ENCODE results near the gene HOOK2.

HOOK2 gene

DNA sequence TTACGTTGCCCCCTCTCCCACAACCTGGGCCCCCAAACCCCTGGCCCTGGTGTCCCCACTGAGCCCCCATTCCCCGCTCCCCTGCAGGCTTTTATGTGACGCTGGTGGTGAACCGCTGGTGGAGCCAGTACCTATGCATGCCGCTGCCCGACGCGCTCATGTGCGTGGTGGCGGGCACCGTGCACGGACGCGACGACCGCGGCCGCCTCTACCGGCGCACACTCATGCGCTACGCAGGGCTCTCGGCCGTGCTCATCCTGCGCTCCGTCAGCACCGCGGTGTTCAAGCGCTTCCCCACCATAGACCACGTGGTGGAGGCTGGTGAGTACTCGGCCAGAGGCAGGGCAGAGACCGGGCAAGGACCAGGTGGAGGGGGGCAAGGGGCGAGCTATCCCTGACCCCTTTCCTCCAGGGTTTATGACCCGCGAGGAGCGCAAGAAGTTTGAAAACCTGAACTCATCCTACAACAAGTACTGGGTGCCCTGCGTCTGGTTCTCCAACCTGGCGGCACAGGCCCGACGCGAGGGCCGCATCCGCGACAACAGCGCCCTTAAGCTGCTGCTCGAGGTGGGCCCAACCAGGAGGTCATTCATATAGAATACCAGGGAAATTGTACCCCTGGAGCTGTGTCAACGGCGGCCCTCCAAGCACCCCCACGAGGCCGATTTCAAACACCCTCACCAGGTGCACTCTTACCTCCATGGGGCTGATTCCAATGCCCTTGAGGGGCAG is 20.7 kb downstream of the HOOK2 start:
- no peak overlapping the region for H3K27ac ChIP-seq (ENCODE audit: low read depth in 2 of 2, low read length in 2 of 2)
- no peaks in the 10 kb centered on the region for H3K36me3 ChIP-seq (ENCODE audit: control insufficient read depth in 2 of 2, insufficient read depth in 2 of 2, low read length in 2 of 2)
- peaks cover 12 to 24% of the 10 kb centered on the region in 2 donors for H3K27me3 ChIP-seq (ENCODE audit: control insufficient read depth in 2 of 2, insufficient read depth in 2 of 2, low read length in 2 of 2)
- no peak overlapping the region for H3K9ac ChIP-seq (ENCODE audit: low read depth in 1 of 2, low read length in 2 of 2)
- no peaks in the 10 kb centered on the region for H3K9me3 ChIP-seq (ENCODE audit: control insufficient read depth in 2 of 2, low read length in 2 of 2)
- H3K4me1 ChIP-seq (ENCODE audit: control insufficient read depth in 2 of 2, insufficient read depth in 2 of 2, low read length in 2 of 2): peaks cover 12 to 22% of the 10 kb centered on the region in 2 donors
- H3K4me3 ChIP-seq (ENCODE audit: low read length in 2 of 2): no peak overlapping the region

DNA sequence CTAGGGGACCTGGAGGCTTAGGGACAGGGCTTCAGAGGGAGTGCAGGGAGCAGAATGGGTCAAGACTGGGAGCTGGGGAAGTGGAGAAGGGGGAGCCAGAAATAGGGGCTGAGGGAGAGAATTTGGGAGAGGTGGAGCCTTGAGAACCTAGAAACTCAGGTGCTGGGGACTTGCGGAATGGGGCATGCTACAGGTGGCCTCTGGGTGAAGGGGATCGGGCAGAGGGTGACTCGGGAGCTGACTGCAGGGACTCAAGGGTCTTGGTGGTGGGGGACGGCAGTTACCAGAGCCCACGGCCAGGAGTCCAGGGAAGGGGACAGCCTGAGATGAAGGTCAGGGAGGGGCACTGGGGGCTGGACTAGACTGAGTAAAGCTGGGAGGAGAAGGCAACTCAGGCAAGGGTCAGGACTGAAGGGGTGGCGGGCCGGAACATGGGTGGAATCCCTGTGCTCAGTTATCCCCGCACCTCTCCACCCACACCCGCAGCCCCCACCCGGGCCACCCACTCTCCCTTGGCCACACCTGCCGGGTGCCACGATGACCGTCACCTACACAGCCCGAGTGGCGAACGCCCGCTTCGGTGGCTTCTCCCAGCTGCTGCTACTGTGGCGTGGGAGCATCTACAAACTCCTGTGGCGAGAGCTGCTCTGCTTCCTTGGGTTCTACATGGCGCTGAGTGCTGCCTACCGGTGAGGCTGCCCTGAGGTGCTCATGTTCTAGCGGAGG is 23.1 kb downstream of the HOOK2 start:
- peaks cover 12 to 25% of the 10 kb centered on the region in 2 donors for H3K27me3 ChIP-seq (ENCODE audit: control insufficient read depth in 2 of 2, insufficient read depth in 2 of 2, low read length in 2 of 2)
- H3K36me3 ChIP-seq (ENCODE audit: control insufficient read depth in 2 of 2, insufficient read depth in 2 of 2, low read length in 2 of 2): peaks cover 6 to 10% of the 10 kb centered on the region in 2 donors
- H3K9ac ChIP-seq (ENCODE audit: low read depth in 1 of 2, low read length in 2 of 2): peak overlapping the region in 1 of 2 donors; percentile 29

DNA sequence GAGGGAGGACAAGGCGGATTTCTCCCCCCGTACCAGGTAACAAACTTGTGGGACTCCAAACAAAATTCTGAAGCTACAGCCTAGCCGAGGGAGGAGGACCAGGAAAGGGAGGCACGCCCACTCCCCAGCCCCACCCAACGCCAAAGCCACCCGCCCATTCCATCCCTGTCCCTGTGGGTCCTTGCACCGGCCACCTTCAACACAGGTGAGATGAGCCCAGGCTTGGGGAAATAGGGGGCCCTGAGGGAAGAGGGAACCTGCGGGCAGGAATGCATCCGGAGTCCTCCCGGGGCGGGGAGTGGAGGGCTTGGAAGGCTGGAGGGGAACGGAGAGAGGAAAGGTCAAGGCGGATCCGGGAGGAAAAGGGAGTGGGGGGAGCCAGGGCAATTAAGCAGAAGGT is 23.7 kb downstream of the HOOK2 start, which contains the start of gene BEST2:
TSS of gene BEST2 (plus strand) at position 157 of the 400 bp plus-strand sequence. CDS start 802 bp downstream, outside the sequence.
- Histone ChIP-seq H3K27me3 (ENCODE audit: control insufficient read depth in 2 of 2, insufficient read depth in 2 of 2, low read length in 2 of 2) (peaks cover 12 to 25% of the 10 kb centered on the region in 2 donors), H3K9ac (ENCODE audit: low read depth in 1 of 2, low read length in 2 of 2) (peak within 1 kb of the TSS in 1 of 2 donors; percentile 29), H3K4me1 (ENCODE audit: control insufficient read depth in 2 of 2, insufficient read depth in 2 of 2, low read length in 2 of 2) (peaks cover 2 to 16% of the 10 kb centered on the region in 2 donors), H3K27ac (ENCODE audit: low read depth in 2 of 2, low read length in 2 of 2) (peak within 1 kb of the TSS; percentile 51 to 74), H3K9me3 (ENCODE audit: control insufficient read depth in 2 of 2, low read length in 2 of 2) (peaks cover 3 to 5% of the 10 kb centered on the region in 2 donors), H3K36me3 (ENCODE audit: control insufficient read depth in 2 of 2, insufficient read depth in 2 of 2, low read length in 2 of 2) (peaks cover 10 to 14% of the 10 kb centered on the region in 2 donors), H3K4me3 (ENCODE audit: low read length in 2 of 2) (peak within 1 kb of the TSS; percentile 26 to 49)

More for the DNA sequence above, 23.1 kb downstream of the HOOK2 start:
- H3K4me3 ChIP-seq (ENCODE audit: low read length in 2 of 2): peak overlapping the region; percentile 13 to 49
- peaks cover 2 to 16% of the 10 kb centered on the region in 2 donors for H3K4me1 ChIP-seq (ENCODE audit: control insufficient read depth in 2 of 2, insufficient read depth in 2 of 2, low read length in 2 of 2)
- H3K27ac ChIP-seq (ENCODE audit: low read depth in 2 of 2, low read length in 2 of 2): peak overlapping the region; percentile 23 to 51
- peaks cover 1 to 5% of the 10 kb centered on the region in 2 donors for H3K9me3 ChIP-seq (ENCODE audit: control insufficient read depth in 2 of 2, low read length in 2 of 2)

DNA sequence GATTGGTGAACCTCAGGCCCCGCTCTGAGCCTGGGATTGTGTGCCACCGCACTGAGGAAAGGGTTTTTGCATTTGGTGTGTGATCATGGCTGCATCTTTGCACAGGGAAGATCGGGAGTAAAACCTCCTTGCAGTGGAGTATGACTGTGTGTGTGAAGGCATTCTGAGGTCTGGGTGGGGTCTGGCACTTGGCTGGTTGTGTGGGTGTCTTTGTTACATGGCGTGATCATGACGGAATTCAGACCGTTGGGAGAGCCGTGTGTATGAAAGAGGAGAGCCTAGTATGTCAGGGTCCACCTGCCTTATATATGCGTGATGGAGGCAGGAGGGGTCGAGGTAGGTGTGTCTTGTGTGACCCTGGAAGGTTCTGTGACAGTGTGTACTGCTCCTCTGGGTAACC is 24.5 kb downstream of the HOOK2 start:
- no peak overlapping the region for H3K9ac ChIP-seq (ENCODE audit: low read depth in 1 of 2, low read length in 2 of 2)

DNA sequence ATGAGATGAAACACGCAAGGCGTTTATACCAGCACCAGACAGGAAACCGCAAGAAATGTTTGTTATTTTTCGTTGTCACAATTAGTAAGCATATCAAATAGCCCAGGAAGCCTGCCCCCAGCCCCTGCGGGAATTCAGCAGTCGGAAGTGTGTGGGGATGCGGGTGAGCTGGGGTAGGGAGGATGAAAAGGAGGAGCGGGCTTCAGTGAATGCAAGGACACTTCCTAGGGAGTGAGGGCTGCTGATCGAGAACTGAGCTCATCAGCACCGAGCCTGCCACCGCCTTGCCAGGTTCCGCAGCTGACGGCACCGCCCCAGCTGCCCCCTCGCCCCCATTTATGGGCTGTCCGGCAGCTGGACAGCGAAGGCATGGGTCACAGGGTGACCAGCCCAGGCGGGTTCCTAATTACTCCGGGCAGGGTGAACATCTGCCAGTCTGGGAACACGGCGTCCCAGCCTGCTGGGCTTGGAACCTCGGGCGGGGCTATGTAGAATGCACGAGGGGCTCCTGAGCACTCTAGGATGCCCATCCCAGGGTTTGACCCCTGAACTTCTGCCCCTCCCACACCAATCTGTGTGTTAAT is 25.3 kb downstream of the HOOK2 start:
- Histone ChIP-seq H3K27me3 (ENCODE audit: control insufficient read depth in 2 of 2, insufficient read depth in 2 of 2, low read length in 2 of 2) (peaks cover 12 to 25% of the 10 kb centered on the region in 2 donors), H3K4me1 (ENCODE audit: control insufficient read depth in 2 of 2, insufficient read depth in 2 of 2, low read length in 2 of 2) (peaks cover 2 to 16% of the 10 kb centered on the region in 2 donors), H3K4me3 (ENCODE audit: low read length in 2 of 2) (no peak overlapping the region), H3K27ac (ENCODE audit: low read depth in 2 of 2, low read length in 2 of 2) (peak overlapping the region; percentile 59 to 77), H3K9ac (ENCODE audit: low read depth in 1 of 2, low read length in 2 of 2) (peak overlapping the region; percentile 1 to 33), H3K9me3 (ENCODE audit: control insufficient read depth in 2 of 2, low read length in 2 of 2) (peaks cover 3 to 5% of the 10 kb centered on the region in 2 donors), H3K36me3 (ENCODE audit: control insufficient read depth in 2 of 2, insufficient read depth in 2 of 2, low read length in 2 of 2) (peaks cover 24 to 26% of the 10 kb centered on the region in 2 donors)

More for the DNA sequence above, 24.5 kb downstream of the HOOK2 start:
- Histone ChIP-seq H3K36me3 (ENCODE audit: control insufficient read depth in 2 of 2, insufficient read depth in 2 of 2, low read length in 2 of 2) (peaks cover 16 to 20% of the 10 kb centered on the region in 2 donors), H3K9me3 (ENCODE audit: control insufficient read depth in 2 of 2, low read length in 2 of 2) (peaks cover 3 to 5% of the 10 kb centered on the region in 2 donors), H3K27me3 (ENCODE audit: control insufficient read depth in 2 of 2, insufficient read depth in 2 of 2, low read length in 2 of 2) (peaks cover 12 to 25% of the 10 kb centered on the region in 2 donors), H3K27ac (ENCODE audit: low read depth in 2 of 2, low read length in 2 of 2) (peak overlapping the region; percentile 34 to 74), H3K4me3 (ENCODE audit: low read length in 2 of 2) (no peak overlapping the region), H3K4me1 (ENCODE audit: control insufficient read depth in 2 of 2, insufficient read depth in 2 of 2, low read length in 2 of 2) (peaks cover 2 to 16% of the 10 kb centered on the region in 2 donors)

DNA sequence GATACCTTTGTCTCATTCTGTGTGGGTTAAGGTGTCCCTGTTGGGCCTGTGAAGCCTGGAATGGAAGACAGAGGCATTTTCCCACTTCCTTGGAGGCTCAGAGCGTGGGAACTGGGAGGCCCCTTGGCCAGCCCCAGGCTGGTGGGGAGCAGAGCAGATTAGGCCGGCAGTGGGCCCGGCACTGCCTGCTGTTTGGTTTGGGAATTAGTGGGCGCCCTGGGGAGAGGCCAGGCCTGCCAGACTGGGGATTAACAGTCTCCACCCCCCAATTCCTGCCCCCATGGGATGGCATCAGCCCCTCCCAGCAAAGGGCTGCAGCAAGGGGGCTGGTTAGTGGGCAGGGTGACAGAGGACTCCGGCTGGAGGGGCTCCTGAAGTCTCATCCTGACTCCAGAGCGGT is 26.9 kb downstream of the HOOK2 start:
- Histone ChIP-seq H3K4me3 (ENCODE audit: low read length in 2 of 2) (no peak overlapping the region), H3K36me3 (ENCODE audit: control insufficient read depth in 2 of 2, insufficient read depth in 2 of 2, low read length in 2 of 2) (peaks cover 30 to 32% of the 10 kb centered on the region in 2 donors), H3K9ac (ENCODE audit: low read depth in 1 of 2, low read length in 2 of 2) (no peak overlapping the region), H3K9me3 (ENCODE audit: control insufficient read depth in 2 of 2, low read length in 2 of 2) (peaks cover 3 to 5% of the 10 kb centered on the region in 2 donors), H3K4me1 (ENCODE audit: control insufficient read depth in 2 of 2, insufficient read depth in 2 of 2, low read length in 2 of 2) (peaks cover 2 to 16% of the 10 kb centered on the region in 2 donors), H3K27ac (ENCODE audit: low read depth in 2 of 2, low read length in 2 of 2) (peak overlapping the region in 1 of 2 donors; percentile 77), H3K27me3 (ENCODE audit: control insufficient read depth in 2 of 2, insufficient read depth in 2 of 2, low read length in 2 of 2) (peaks cover 8 to 25% of the 10 kb centered on the region in 2 donors)

DNA sequence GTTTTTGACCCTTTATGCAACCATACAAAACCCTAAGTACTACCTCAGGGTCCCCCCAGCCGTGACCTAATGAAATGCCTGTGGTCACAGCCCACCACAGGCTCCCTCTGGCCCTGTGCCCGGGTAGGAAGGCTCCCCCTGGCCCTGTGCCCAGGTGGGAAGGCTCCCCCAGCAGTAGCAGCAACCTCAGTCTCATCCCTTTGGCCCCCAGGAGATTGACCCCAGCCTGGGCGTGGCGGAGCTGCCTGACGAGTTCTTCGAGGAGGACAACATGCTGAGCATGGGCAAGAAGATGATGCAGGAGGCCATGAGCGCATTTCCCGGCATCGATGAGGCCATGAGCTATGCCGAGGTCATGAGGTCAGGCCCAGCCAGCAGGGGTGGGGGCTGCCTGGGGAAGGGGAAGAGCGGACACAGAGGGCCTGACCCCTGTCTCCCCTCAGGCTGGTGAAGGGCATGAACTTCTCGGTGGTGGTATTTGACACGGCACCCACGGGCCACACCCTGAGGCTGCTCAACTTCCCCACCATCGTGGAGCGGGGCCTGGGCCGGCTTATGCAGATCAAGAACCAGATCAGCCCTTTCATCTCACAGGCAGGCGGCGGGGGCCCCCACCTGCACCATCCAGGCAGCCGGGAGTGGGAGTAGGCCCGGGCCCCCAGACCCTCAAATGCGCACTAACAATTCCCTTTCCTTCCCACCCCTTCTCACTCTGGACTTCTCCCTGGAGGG is 30.0 kb downstream of the HOOK2 start:
- Histone ChIP-seq H3K9ac (ENCODE audit: low read depth in 1 of 2, low read length in 2 of 2) (no peak overlapping the region), H3K36me3 (ENCODE audit: control insufficient read depth in 2 of 2, insufficient read depth in 2 of 2, low read length in 2 of 2) (peaks cover 30 to 32% of the 10 kb centered on the region in 2 donors), H3K27ac (ENCODE audit: low read depth in 2 of 2, low read length in 2 of 2) (no peak overlapping the region), H3K27me3 (ENCODE audit: control insufficient read depth in 2 of 2, insufficient read depth in 2 of 2, low read length in 2 of 2) (peaks cover under 1 to 8% of the 10 kb centered on the region in 2 donors), H3K9me3 (ENCODE audit: control insufficient read depth in 2 of 2, low read length in 2 of 2) (peaks cover 3 to 5% of the 10 kb centered on the region in 2 donors), H3K4me3 (ENCODE audit: low read length in 2 of 2) (no peak overlapping the region), H3K4me1 (ENCODE audit: control insufficient read depth in 2 of 2, insufficient read depth in 2 of 2, low read length in 2 of 2) (peaks cover 2 to 8% of the 10 kb centered on the region in 2 donors)

DNA sequence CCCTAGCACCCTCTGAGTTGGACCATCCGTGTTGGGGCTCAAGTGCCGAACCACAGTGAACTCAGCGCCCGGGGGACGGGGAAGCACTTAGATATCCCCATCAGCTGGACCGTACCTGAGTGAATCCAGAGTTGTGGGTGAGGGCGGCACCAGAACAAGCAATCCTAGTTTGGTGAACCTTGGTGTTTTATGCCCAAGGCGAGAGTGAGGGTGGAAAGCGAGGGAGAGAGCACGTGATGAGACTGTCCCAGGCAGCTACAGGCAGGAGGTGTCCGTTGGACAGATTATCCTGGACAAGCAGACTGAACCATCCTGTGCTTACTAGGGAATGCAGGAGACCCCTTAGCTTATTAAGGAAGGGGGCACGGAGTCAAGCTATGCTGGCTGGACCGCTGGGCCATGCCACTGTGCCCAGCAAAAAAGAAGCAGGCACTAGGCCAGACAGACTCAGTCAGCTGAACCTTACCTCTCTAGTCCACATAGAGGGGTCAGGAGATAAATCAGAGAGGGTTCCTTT is 37.5 kb downstream of the HOOK2 start:
- Histone ChIP-seq H3K4me3 (ENCODE audit: low read length in 2 of 2) (peak overlapping the region; percentile 93 to 99), H3K27ac (ENCODE audit: low read depth in 2 of 2, low read length in 2 of 2) (no peak overlapping the region), H3K36me3 (ENCODE audit: control insufficient read depth in 2 of 2, insufficient read depth in 2 of 2, low read length in 2 of 2) (peaks cover 0 to 6% of the 10 kb centered on the region in 2 donors), H3K9me3 (ENCODE audit: control insufficient read depth in 2 of 2, low read length in 2 of 2) (no peaks in the 10 kb centered on the region), H3K27me3 (ENCODE audit: control insufficient read depth in 2 of 2, insufficient read depth in 2 of 2, low read length in 2 of 2) (no peaks in the 10 kb centered on the region), H3K9ac (ENCODE audit: low read depth in 1 of 2, low read length in 2 of 2) (peak overlapping the region; percentile 73 to 85), H3K4me1 (ENCODE audit: control insufficient read depth in 2 of 2, insufficient read depth in 2 of 2, low read length in 2 of 2) (peaks cover 21 to 22% of the 10 kb centered on the region in 2 donors)
